ENCODE results near the gene NCAM1.

NCAM1 gene

GRCh38 chr11:113193946-113194345 lies 232.7 kb downstream of the NCAM1 start:
- H3K4me3 ChIP-seq (ENCODE audit: low read length): no peak overlapping the region
- TF ChIP-seq, protein P1, sequence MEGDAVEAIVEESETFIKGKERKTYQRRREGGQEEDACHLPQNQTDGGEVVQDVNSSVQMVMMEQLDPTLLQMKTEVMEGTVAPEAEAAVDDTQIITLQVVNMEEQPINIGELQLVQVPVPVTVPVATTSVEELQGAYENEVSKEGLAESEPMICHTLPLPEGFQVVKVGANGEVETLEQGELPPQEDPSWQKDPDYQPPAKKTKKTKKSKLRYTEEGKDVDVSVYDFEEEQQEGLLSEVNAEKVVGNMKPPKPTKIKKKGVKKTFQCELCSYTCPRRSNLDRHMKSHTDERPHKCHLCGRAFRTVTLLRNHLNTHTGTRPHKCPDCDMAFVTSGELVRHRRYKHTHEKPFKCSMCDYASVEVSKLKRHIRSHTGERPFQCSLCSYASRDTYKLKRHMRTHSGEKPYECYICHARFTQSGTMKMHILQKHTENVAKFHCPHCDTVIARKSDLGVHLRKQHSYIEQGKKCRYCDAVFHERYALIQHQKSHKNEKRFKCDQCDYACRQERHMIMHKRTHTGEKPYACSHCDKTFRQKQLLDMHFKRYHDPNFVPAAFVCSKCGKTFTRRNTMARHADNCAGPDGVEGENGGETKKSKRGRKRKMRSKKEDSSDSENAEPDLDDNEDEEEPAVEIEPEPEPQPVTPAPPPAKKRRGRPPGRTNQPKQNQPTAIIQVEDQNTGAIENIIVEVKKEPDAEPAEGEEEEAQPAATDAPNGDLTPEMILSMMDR (conservative IDR thresholded peaks at IDR 0.05; ENCODE audit: low read depth, low read length): no peak
- DNase-seq (ENCODE audit: low read depth): no peak

- no peak for DNase-seq (ENCODE audit: low read depth)
- TF ChIP-seq, protein P1 (conservative IDR thresholded peaks at IDR 0.05; ENCODE audit: low read depth, low read length): no peak
- H3K4me3 ChIP-seq (ENCODE audit: low read length): no peak overlapping the region
Measured at GRCh38 chr11:113195728-113196127, 234.5 kb downstream of the NCAM1 start.

GRCh38 chr11:113197446-113197845 lies 236.2 kb downstream of the NCAM1 start:
- DNase-seq (ENCODE audit: low read depth): no peak

DNA sequence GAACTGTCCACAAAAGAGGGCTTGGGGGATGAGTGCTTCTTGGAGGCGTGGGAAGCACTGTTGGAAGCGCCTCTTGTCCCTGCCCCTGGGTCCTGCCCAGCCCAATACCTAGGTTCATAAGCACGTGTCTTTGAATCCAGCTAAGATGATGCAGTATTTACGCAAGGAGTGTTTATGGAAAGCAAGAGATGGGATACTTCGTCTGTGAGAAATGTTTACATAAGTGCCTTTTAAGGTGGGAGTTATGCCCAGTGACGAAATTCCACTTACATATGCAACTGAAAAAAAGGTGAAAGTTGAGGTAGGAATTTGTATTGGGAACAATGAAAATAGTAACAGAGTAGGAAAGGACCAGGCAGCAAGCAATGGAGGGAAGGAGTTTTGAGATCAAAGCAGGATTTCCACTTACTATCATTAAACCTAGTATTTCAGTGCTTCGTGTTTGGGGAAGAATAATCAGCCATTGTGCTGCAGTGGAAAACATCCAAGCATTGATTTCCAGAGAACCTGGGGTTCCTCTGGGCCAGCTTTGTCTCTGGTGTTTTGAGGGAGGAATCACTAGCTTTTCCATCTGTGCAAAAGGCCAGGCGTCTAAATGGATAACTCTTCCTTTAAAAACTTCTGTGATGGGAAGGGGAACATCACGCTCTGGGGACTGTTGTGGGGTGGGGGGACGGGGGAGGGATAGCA lies 237.9 kb downstream of the NCAM1 start:
- TF ChIP-seq, protein P1 (conservative IDR thresholded peaks at IDR 0.05; ENCODE audit: low read depth, low read length): no peak
- H3K4me3 ChIP-seq (ENCODE audit: low read length): no peak overlapping the region
- DNase-seq (ENCODE audit: low read depth): no peak

More at GRCh38 chr11:113197446-113197845, 236.2 kb downstream of the NCAM1 start:
- TF ChIP-seq, protein P1 (conservative IDR thresholded peaks at IDR 0.05; ENCODE audit: low read depth, low read length): no peak
- H3K4me3 ChIP-seq (ENCODE audit: low read length): no peak overlapping the region

- no peak for DNase-seq (ENCODE audit: low read depth)
- TF ChIP-seq, protein P1 (conservative IDR thresholded peaks at IDR 0.05; ENCODE audit: low read depth, low read length): no peak
- H3K4me3 ChIP-seq (ENCODE audit: low read length): no peak overlapping the region
Measured at GRCh38 chr11:113199866-113200265, 238.6 kb downstream of the NCAM1 start.

DNA sequence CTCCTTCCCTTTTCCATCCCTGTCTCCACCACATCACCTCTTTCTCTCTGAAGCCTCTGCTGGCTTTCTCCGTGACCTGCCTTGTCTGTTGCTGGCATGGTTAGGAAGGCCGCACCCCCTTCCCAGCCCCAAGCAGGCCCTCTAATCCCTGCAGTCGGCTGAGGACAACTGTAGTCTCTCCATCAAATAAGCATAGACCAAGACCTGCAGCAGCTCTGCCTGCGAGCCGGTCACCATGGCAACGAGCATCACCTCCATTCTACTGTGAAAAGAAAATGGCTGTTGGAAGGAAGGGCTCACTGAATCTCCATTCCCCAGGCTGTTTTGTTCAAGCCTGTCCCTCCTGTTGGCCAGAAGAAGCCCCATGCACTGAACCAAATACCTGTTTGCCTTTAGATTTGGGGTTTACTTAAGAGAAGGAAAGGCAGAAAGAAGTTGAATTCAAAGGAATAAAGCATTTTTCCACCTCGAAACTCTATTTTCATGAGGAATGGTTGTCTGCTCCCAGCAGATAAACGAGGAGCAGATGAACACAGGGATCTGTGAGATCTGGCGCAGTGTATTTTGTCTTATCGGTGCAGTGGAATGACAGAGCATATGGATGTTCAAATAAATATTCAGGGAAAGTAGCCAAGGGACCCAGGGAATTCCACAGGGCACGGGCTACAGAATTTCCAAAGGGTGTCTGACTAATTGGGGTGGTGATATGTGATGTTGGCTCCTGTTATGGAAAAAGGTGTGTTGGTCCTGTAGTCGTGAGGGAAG lies 240.0 kb downstream of the NCAM1 start:
- no peak overlapping the region for H3K4me3 ChIP-seq (ENCODE audit: low read length)
- DNase-seq (ENCODE audit: low read depth): no peak
- TF ChIP-seq, protein P1 (conservative IDR thresholded peaks at IDR 0.05; ENCODE audit: low read depth, low read length): no peak

GRCh38 chr11:113202431-113202830 lies 241.2 kb downstream of the NCAM1 start:
- DNase-seq (ENCODE audit: low read depth): no peak
- TF ChIP-seq, protein P1 (conservative IDR thresholded peaks at IDR 0.05; ENCODE audit: low read depth, low read length): no peak
- no peak overlapping the region for H3K4me3 ChIP-seq (ENCODE audit: low read length)
